Measurements from ENCODE around the gene ZNF610.

The ZNF610 gene

DNA sequence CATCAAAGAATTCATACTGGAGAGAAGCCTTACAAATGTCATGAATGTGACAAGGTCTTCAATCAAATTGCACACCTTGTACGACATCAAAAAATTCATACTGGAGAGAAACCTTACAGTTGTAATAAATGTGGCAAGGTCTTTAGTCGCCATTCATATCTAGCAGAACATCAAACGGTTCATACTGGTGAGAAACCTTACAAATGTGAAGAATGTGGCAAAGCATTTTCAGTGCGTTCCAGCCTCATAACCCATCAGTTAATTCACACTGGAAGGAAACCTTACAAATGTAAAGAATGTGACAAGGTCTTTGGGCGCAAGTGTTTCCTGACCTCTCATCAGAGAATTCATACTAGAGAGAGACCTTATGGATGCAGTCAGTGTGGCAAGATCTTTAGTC is 79.7 kb downstream of the ZNF610 start:
- H3K4me1 ChIP-seq (ENCODE audit: control insufficient read depth, insufficient read depth, low read length) = no peaks in the 10 kb centered on the region
- H3K9ac ChIP-seq (ENCODE audit: low read length) = no peak overlapping the region
- H3K4me3 ChIP-seq (ENCODE audit: low read length) = no peak overlapping the region
- H3K36me3 ChIP-seq (ENCODE audit: control insufficient read depth, insufficient read depth, low read length) = no peaks in the 10 kb centered on the region
- peaks cover 11% of the 10 kb centered on the region for H3K9me3 ChIP-seq (ENCODE audit: control insufficient read depth, low read length)
- no peaks in the 10 kb centered on the region for H3K27me3 ChIP-seq (ENCODE audit: control insufficient read depth, insufficient read depth, low read length)

All from mucosa of stomach (tissue), 1 donor.